Esophagus muscularis mucosa (tissue), 4 donors: ENCODE measurements around the gene IGFN1.

ENCODE experiments used
- CTCF ChIP-seq, 3 experiments: fragments of 200-600 bp in 2 of 3; fragments of 450-650 bp in 1 of 3; sonication (generic) in 2 of 3; IDR thresholded peaks; one replicate each; pipeline ENCODE4 v1.5.1; 2017 to 2019; ENCODE audit warnings: antibody characterized with exemption in 3 of 3, mild to moderate bottlenecking in 2 of 3, moderate library complexity in 1 of 3
- EP300 ChIP-seq: sonication (generic); formaldehyde crosslinking; IDR thresholded peaks from one replicate; pipeline ENCODE4 v1.6.1; 2017; ENCODE audit warnings: antibody characterized with exemption
- POLR2A ChIP-seq: fragments of 450-650 bp; IDR thresholded peaks from one replicate; pipeline ENCODE4 v1.6.1; 2017; ENCODE audit warnings: antibody characterized with exemption, moderate library complexity, mild to moderate bottlenecking, low read depth
- POLR2AphosphoS5 ChIP-seq, 2 donors: sonication (generic); formaldehyde crosslinking; IDR thresholded peaks; one replicate each; pipeline ENCODE4 v1.6.1; 2017; ENCODE audit warnings: antibody characterized with exemption in 2 of 2

DNA sequence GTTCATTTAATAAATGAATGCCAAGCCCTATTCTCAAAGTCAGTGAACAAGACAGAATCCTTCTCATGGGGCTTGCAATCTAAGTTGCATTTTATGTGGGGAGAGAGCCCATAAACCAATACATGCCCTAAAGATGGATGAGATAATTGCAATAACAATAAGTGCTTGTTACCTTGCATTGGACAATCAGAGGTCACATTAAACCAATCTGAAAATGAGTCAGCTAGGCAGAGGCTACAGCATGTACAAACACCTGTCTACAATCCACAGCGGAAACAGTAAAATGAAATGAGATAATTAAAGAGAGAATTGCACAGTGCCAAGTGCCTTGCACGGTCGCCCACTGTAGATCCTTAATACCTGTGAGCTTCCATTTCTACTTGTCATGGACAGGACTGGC, 7.4 kb upstream of the IGFN1 start:
- no peak for TF ChIP-seq POLR2AphosphoS5 (IDR thresholded peaks at IDR 0.05)
- no peak for TF ChIP-seq CTCF (IDR thresholded peaks at IDR 0.05)
- no peak for TF ChIP-seq POLR2A
- TF ChIP-seq EP300: no peak
